Stimulated activated CD4-positive, alpha-beta T cell treated with anti-CD3 and anti-CD28 coated beads, Interleukin-12 subunit alpha, Interleukin-12 subunit beta, amount 100 ng/mL, for 24 hours (primary cell): ENCODE data around the gene EPHB2.

ENCODE experiments used
- DNase-seq, 2 experiments: peaks; one replicate each; pipeline ENCODE4 v3.0.0-alpha.2; 2020; ENCODE audit warnings: low read depth in 2 of 2

Gene EPHB2

GRCh38 chr1:22949822-22950331 lies 239.2 kb downstream of the EPHB2 start:
- no peak for DNase-seq

GRCh38 chr1:22951796-22952195 lies 241.2 kb downstream of the EPHB2 start:
- no peak for DNase-seq

GRCh38 chr1:22952694-22953056 lies 242.0 kb downstream of the EPHB2 start:
- DNase-seq, result no peak

GRCh38 chr1:22953057-22953739 lies 242.6 kb downstream of the EPHB2 start:
- no peak for DNase-seq

GRCh38 chr1:22953740-22954141 lies 243.1 kb downstream of the EPHB2 start:
- DNase-seq, result no peak

GRCh38 chr1:22955146-22955545 lies 244.5 kb downstream of the EPHB2 start:
- no peak for DNase-seq

GRCh38 chr1:22957066-22957465 lies 246.4 kb downstream of the EPHB2 start:
- no peak for DNase-seq

- DNase-seq, result no peak
Measured at GRCh38 chr1:22958556-22958955, 247.9 kb downstream of the EPHB2 start.

GRCh38 chr1:22959545-22960360 lies 249.1 kb downstream of the EPHB2 start:
- DNase-seq, result no peak

GRCh38 chr1:22962558-22962957 lies 251.9 kb downstream of the EPHB2 start:
- DNase-seq, result no peak

- DNase-seq, result no peak
Measured at GRCh38 chr1:22963044-22963677, 252.5 kb downstream of the EPHB2 start.

GRCh38 chr1:22966309-22966708 lies 255.7 kb downstream of the EPHB2 start:
- no peak for DNase-seq

GRCh38 chr1:22967833-22968232 lies 257.2 kb downstream of the EPHB2 start:
- no peak for DNase-seq

GRCh38 chr1:22969304-22969709 lies 258.7 kb downstream of the EPHB2 start:
- no peak for DNase-seq

GRCh38 chr1:22970096-22970495 lies 259.5 kb downstream of the EPHB2 start:
- no peak for DNase-seq
